Measurements from ENCODE around the gene CCDC201. TPM values are rescaled to one million over a fixed set of nuclear protein-coding genes. Genes with fewer than 3 reads are reported as not detected.

Gene CCDC201
- total and polyA plus RNA-seq, 7 donors = not detected

DNA sequence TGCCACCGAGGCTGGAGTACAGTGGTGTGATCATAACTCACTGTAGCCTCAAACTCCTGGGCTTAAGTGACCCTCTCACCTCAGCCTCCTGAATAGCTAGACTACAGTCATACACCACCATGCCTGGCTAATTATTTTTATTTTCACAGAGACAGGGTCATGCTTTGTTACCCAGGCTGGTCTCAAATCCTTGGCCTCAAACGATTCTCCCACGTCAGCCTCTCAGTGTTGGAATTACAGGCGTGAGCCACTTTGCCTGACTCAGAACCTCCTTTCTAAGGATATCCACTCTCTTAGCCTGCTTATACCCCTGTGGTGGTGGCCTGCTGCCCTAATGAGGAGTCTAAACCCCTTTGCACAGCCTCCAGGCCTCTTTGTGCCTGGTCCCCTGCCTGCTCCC, 11.3 kb upstream of the CCDC201 start:
- Histone ChIP-seq H3K4me1 (peaks cover 0 to 11% (median 9%) of the 10 kb centered on the region in 4 donors), H3K27me3 (peaks cover 5 to 36% (median 20%) of the 10 kb centered on the region in 3 donors), H3K4me3 (no peak overlapping the region), H3K9me3 (no peaks in the 10 kb centered on the region), H3K36me3 (no peaks in the 10 kb centered on the region), H3K27ac (no peak overlapping the region)
- intact Hi-C loops (cut with DNase I) = no loop called here
- DNase-seq = no peak
- TF ChIP-seq POLR2A (IDR thresholded peaks at IDR 0.05) (no peak), EP300 (IDR thresholded peaks at IDR 0.05) (no peak), POLR2AphosphoS5 (IDR thresholded peaks at IDR 0.05) (no peak)
- TF ChIP-seq, protein P1, sequence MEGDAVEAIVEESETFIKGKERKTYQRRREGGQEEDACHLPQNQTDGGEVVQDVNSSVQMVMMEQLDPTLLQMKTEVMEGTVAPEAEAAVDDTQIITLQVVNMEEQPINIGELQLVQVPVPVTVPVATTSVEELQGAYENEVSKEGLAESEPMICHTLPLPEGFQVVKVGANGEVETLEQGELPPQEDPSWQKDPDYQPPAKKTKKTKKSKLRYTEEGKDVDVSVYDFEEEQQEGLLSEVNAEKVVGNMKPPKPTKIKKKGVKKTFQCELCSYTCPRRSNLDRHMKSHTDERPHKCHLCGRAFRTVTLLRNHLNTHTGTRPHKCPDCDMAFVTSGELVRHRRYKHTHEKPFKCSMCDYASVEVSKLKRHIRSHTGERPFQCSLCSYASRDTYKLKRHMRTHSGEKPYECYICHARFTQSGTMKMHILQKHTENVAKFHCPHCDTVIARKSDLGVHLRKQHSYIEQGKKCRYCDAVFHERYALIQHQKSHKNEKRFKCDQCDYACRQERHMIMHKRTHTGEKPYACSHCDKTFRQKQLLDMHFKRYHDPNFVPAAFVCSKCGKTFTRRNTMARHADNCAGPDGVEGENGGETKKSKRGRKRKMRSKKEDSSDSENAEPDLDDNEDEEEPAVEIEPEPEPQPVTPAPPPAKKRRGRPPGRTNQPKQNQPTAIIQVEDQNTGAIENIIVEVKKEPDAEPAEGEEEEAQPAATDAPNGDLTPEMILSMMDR (IDR thresholded peaks at IDR 0.05) = no peak
- 85 to 87% methylated on average over 4 of the region's 4 CpGs for WGBS, 2 donors

DNA sequence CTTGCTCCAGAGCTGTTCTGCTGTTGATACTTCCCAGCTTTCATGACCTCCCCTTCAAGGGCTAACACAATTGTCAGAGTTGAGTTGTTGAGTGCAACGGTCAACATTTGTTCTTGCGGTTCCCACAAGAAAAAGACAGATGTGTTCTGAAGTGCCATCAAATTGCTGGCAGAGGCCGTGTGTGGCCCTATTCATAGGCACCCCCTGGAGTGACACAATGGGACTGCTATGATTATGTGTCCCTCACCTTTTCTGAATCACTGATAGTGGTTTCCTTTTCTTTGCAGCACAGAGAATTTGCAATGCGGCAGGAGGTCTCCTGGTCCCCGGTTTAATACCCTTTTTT, 9.6 kb upstream of the CCDC201 start:
- peaks cover 0 to 5% (median 2%) of the 10 kb centered on the region in 4 donors for H3K9me3 ChIP-seq
- DNase-seq = no peak
- 73 to 76% methylated on average over 5 of the region's 5 CpGs for WGBS, 2 donors
- H3K36me3 ChIP-seq = no peaks in the 10 kb centered on the region
- intact Hi-C loops (cut with DNase I) = no loop called here
- peaks cover 0 to 19% (median 3%) of the 10 kb centered on the region in 3 donors for H3K27me3 ChIP-seq
- H3K27ac ChIP-seq = no peak overlapping the region
- TF ChIP-seq POLR2AphosphoS5 (IDR thresholded peaks at IDR 0.05) (no peak), EP300 (IDR thresholded peaks at IDR 0.05) (no peak), POLR2A (IDR thresholded peaks at IDR 0.05) (no peak)
- TF ChIP-seq, protein P1 (IDR thresholded peaks at IDR 0.05) = no peak
- H3K4me3 ChIP-seq = no peak overlapping the region
- no peaks in the 10 kb centered on the region for H3K4me1 ChIP-seq

DNA sequence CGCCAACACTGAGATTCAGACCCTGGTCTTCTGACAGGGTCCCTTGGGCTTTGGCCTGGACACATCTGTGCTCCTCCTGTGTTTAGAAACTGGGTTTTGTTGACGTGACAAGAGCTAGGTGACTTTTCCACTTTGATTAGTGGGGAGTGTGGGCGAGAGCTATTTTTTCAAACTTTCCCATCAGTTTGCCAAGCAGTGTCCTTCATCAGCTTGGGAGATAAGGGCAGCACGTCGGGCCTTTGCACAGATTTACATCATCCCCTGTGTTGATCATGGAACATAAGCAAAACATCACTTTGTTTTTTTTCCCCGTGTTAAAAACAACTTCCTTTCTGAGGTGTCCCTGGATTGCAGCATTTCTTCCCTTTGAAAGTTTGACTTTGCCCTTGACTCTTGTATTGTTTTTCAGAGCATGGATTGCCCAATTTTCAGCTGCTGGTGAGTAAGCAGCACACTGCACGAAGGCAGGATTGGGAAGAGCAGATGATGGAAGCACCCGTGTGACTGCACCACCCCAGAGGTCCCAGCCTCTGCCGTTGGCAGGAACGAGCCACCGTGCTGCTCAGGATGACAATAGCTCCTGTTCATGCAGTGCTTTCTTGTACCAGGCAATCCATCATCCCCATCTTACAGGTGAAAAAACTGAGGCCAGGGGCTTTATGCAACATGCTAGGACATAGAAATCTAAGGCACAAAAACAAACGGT, 9.0 kb upstream of the CCDC201 start:
- Histone ChIP-seq H3K9me3 (peaks cover 0 to 5% (median 2%) of the 10 kb centered on the region in 4 donors), H3K4me3 (no peak overlapping the region), H3K27me3 (peaks cover 0 to 13% (median 0%) of the 10 kb centered on the region in 3 donors), H3K27ac (no peak overlapping the region), H3K36me3 (no peaks in the 10 kb centered on the region), H3K4me1 (no peaks in the 10 kb centered on the region)
- WGBS, 2 donors = 53 to 74% methylated on average over 12 of the region's 12 CpGs
- intact Hi-C loops (cut with DNase I) = no loop called here
- DNase-seq = no peak
- TF ChIP-seq POLR2A (IDR thresholded peaks at IDR 0.05) (no peak), EP300 (IDR thresholded peaks at IDR 0.05) (no peak), POLR2AphosphoS5 (IDR thresholded peaks at IDR 0.05) (no peak)
- TF ChIP-seq, protein P1 (IDR thresholded peaks at IDR 0.05) = no peak

DNA sequence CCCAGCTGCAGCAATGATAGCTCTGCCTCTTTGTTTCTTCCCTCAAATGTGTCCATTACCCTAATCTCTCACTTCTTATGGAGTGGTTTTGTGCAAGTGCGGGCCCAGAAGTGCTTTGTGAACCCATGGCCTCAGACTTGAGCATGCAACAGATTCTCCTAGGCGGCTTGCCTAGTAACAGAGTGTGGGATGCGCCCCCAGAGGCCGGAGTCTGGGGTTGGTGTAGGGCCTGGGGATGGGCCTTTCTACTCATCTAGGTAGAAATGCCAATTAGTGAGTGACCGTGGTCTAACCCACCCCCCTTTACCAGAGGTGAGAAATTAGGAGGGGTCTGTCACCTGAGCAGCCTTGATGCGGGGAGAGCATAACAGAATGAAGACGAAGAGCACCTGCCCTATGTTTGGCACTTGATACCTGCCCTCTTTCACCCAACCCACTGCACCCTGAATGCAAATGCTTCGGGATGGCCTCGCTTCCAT, 8.4 kb upstream of the CCDC201 start:
- 84 to 91% methylated on average over 9 of the region's 9 CpGs for WGBS, 2 donors
- no peak overlapping the region for H3K27ac ChIP-seq
- DNase-seq = no peak

More for the DNA sequence above, 8.4 kb upstream of the CCDC201 start:
- intact Hi-C loops (cut with DNase I) = no loop called here
- TF ChIP-seq EP300 (IDR thresholded peaks at IDR 0.05) (no peak), POLR2A (IDR thresholded peaks at IDR 0.05) (no peak), POLR2AphosphoS5 (IDR thresholded peaks at IDR 0.05) (no peak)
- TF ChIP-seq, protein P1 (IDR thresholded peaks at IDR 0.05) = no peak
- Histone ChIP-seq H3K4me1 (no peaks in the 10 kb centered on the region), H3K27me3 (peaks cover 0 to 11% (median 0%) of the 10 kb centered on the region in 3 donors), H3K36me3 (no peaks in the 10 kb centered on the region), H3K4me3 (no peak overlapping the region), H3K9me3 (peaks cover 0 to 5% (median 2%) of the 10 kb centered on the region in 4 donors)

Measured in sigmoid colon (tissue), 7 donors.